Measurements from ENCODE around the gene IGFLR1.

DNA sequence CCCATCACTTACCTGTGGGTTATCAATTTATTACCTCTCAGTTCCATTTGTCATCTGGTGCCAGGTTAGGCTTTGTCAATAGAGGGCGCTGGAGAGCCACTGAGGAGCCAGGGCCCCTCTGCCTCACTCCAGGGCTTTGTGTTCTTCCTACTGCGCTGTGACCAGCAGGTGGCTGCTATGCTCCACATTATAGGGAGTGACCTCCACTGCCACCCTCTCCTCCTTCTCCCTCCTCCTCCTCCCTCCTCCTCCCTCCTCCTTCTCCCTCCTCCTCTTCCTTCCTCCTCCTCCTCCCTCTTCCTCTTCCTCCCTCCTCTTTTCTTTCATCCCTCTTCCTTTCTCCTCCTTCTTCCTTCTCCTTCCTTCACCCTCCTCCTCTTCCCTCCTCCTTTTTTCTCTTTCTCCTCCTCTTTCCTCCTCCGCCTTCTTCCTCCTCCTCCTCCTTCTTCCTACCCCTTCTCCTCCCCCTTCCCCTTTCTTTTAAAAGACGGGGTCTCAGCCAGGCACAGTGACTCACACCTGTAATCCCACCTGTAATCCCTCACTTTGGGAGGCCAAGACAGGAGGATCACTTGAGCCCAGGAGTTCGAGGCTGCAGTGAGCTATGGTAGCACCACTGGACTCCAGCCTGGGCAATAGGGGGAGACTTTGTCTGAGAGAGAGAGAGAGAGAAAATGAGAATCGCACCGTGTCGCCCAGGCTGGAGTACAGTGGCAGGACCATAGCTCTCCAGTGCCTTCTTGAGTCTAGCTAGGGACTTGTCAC, 48.2 kb downstream of the IGFLR1 start:
- TF ChIP-seq POLR2A (IDR thresholded peaks at IDR 0.05; ENCODE audit: low read depth, low read length) (no peak), POLR2AphosphoS5 (IDR thresholded peaks at IDR 0.05; ENCODE audit: insufficient read depth, low read depth, low read length) (no peak)
- TF ChIP-seq, protein P1, sequence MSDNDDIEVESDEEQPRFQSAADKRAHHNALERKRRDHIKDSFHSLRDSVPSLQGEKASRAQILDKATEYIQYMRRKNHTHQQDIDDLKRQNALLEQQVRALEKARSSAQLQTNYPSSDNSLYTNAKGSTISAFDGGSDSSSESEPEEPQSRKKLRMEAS (IDR thresholded peaks at IDR 0.05; ENCODE audit: insufficient read depth, insufficient read length) = no peak
- TF ChIP-seq, protein P2, sequence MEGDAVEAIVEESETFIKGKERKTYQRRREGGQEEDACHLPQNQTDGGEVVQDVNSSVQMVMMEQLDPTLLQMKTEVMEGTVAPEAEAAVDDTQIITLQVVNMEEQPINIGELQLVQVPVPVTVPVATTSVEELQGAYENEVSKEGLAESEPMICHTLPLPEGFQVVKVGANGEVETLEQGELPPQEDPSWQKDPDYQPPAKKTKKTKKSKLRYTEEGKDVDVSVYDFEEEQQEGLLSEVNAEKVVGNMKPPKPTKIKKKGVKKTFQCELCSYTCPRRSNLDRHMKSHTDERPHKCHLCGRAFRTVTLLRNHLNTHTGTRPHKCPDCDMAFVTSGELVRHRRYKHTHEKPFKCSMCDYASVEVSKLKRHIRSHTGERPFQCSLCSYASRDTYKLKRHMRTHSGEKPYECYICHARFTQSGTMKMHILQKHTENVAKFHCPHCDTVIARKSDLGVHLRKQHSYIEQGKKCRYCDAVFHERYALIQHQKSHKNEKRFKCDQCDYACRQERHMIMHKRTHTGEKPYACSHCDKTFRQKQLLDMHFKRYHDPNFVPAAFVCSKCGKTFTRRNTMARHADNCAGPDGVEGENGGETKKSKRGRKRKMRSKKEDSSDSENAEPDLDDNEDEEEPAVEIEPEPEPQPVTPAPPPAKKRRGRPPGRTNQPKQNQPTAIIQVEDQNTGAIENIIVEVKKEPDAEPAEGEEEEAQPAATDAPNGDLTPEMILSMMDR (IDR thresholded peaks at IDR 0.05; ENCODE audit: extremely low read depth in 1 of 2, insufficient read depth in 1 of 2, low read depth in 1 of 2, low read length in 2 of 2) = peak; percentile 97
